Common myeloid progenitor, CD34-positive (primary cell): ENCODE results near the gene HIRIP3.

Experiments
- CTCF ChIA-PET: fragments of 350-600 bp; sonication (Branson Sonifier 250); formaldehyde crosslinking; loops from one replicate; lab custom pipeline; 2021; ENCODE audit warnings: antibody characterized with exemption; lab: Charles Lee
- POLR2A ChIA-PET: fragments of 350-600 bp; sonication (Branson Sonifier 250); formaldehyde crosslinking; loops from one replicate; lab custom pipeline; 2021; ENCODE audit warnings: antibody characterized with exemption; lab: Charles Lee
- DNase-seq, 3 donors: peaks; one replicate each; pipeline versions ENCODE4 v3.0.0 to v3.0.0-alpha.2; 2013
- H3K27ac ChIP-seq, 2 experiments: 1 replicate in 1 of 2; 2 replicates in 1 of 2; pipeline ENCODE4 v1.7.0; 2013; ENCODE audit warnings: inconsistent platforms in 2 of 2, low read length in 2 of 2, mild to moderate bottlenecking in 2 of 2, low read depth in 1 of 2, moderate library complexity in 1 of 2; ENCODE audit not compliant: severe bottlenecking in 2 of 2, insufficient read depth in 1 of 2, poor library complexity in 1 of 2
- H3K27me3 ChIP-seq, 5 experiments: replicated peaks in 2 of 5; 1 replicate in 3 of 5; 2 replicates in 2 of 5; pipeline versions ENCODE4 v1.6.1 to v1.7.0; 2013; ENCODE audit warnings: low read length in 4 of 5, mild to moderate bottlenecking in 2 of 5, moderate library complexity in 2 of 5, inconsistent platforms in 1 of 5; ENCODE audit not compliant: insufficient read depth in 5 of 5, control insufficient read depth in 4 of 5
- H3K36me3 ChIP-seq, 4 experiments: 1 replicate in 2 of 4; 2 replicates in 2 of 4; pipeline versions ENCODE4 v1.6.1 to v1.7.0; 2013; ENCODE audit warnings: low read length in 3 of 4, control low read depth in 1 of 4, mild to moderate bottlenecking in 1 of 4; ENCODE audit not compliant: control insufficient read depth in 4 of 4, insufficient read depth in 4 of 4
- H3K4me1 ChIP-seq, 4 experiments: 1 replicate in 3 of 4; 2 replicates in 1 of 4; pipeline versions ENCODE4 v1.6.1 to v1.7.1; 2013; ENCODE audit warnings: low read length in 3 of 4, mild to moderate bottlenecking in 3 of 4, control low read depth in 1 of 4, inconsistent platforms in 1 of 4, moderate library complexity in 1 of 4; ENCODE audit not compliant: control insufficient read depth in 4 of 4, insufficient read depth in 4 of 4; ENCODE audit errors: control extremely low read depth in 1 of 4
- H3K4me3 ChIP-seq, 7 experiments: 1 replicate in 4 of 7; 2 replicates in 3 of 7; pipeline versions ENCODE4 v1.5.1 to v1.7.0; 2013; ENCODE audit warnings: mild to moderate bottlenecking in 7 of 7, low read length in 6 of 7, moderate library complexity in 6 of 7, inconsistent platforms in 2 of 7, low read depth in 2 of 7, control low read depth in 1 of 7; ENCODE audit not compliant: insufficient read depth in 4 of 7, control insufficient read depth in 1 of 7; ENCODE audit errors: extremely low read depth in 1 of 7
- H3K9me3 ChIP-seq, 5 experiments: 1 replicate in 4 of 5; 2 replicates in 1 of 5; pipeline versions ENCODE4 v1.6.1 to v1.7.1; 2013; ENCODE audit warnings: low read length in 4 of 5, mild to moderate bottlenecking in 2 of 5, inconsistent platforms in 1 of 5, low read depth in 1 of 5, moderate library complexity in 1 of 5; ENCODE audit not compliant: control insufficient read depth in 4 of 5, insufficient read depth in 2 of 5; ENCODE audit errors: control extremely low read depth in 1 of 5
- WGBS: methylation state at CpG from one replicate; pipeline ENCODE4 v1.1.5; 2013; ENCODE audit not compliant: insufficient coverage; 5-methylcytosine and 5-hydroxymethylcytosine counted together

Gene HIRIP3

GRCh38 chr16:29972992-29973383, 22.4 kb downstream of the HIRIP3 start:
- DNase-seq = no peak
- peaks cover 13 to 40% (median 26%) of the 10 kb centered on the region in 4 experiments for H3K36me3 ChIP-seq
- no peak overlapping the region for H3K27ac ChIP-seq
- ChIA-PET POLR2A (interaction anchor here (0.9 to 2.7 kb wide), 6 partner anchors 10 to 94 kb away, joined by 3 to 7 read pairs (median 4); partner anchors contain the start of genes ALDOA and INO80E), CTCF (interaction anchor here (0.6 to 2.6 kb wide), 8 partner anchors 8 to 61 kb away, joined by 3 to 11 read pairs (median 3); partner anchors contain the start of genes INO80E and TMEM219)
- peaks cover 7 to 31% (median 26%) of the 10 kb centered on the region in 4 experiments for H3K4me1 ChIP-seq
- peak overlapping the region in 1 of 7 experiments; percentile 5 for H3K4me3 ChIP-seq
- no peaks in the 10 kb centered on the region for H3K27me3 ChIP-seq
- 74% methylated on average over 6 of the region's 6 CpGs for WGBS
- H3K9me3 ChIP-seq = no peaks in the 10 kb centered on the region

DNA sequence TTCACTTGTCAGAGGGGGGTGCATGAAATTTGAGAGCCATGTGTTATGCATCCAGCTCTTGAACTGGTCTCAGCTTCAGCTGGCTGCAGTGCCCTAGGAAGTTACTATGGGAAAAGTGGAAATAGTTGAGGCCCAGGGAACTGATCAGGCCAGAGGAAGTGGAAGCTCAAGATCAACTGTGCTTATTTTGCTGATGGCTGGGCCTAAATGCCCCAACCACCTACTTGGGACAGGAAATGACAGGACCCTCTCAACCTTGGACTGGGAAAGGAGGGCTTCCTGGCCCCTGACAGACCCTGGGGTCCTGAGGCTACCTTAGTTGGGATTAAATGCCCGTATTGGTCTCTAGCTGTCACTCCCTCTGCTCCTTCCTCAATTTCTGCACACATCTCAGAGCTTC, 22.9 kb downstream of the HIRIP3 start:
- no peak overlapping the region for H3K4me3 ChIP-seq
- CTCF ChIA-PET = interaction anchor here (1.0 to 2.6 kb wide), 5 partner anchors 10 to 61 kb away, joined by 3 to 11 read pairs (median 3); partner anchors contain the start of genes INO80E and TMEM219
- H3K27me3 ChIP-seq = no peaks in the 10 kb centered on the region
- POLR2A ChIA-PET = interaction anchor here (1.2 to 2.7 kb wide), 3 partner anchors 10 to 94 kb away, joined by 3 to 7 read pairs (median 4); no protein-coding TSS in a partner anchor
- H3K9me3 ChIP-seq = no peaks in the 10 kb centered on the region
- no peak overlapping the region for H3K27ac ChIP-seq
- H3K4me1 ChIP-seq = peaks cover 7 to 31% (median 26%) of the 10 kb centered on the region in 4 experiments
- peaks cover 13 to 38% (median 24%) of the 10 kb centered on the region in 4 experiments for H3K36me3 ChIP-seq
- DNase-seq = no peak
- WGBS = 80% methylated on average over 1 of the region's 1 CpG

DNA sequence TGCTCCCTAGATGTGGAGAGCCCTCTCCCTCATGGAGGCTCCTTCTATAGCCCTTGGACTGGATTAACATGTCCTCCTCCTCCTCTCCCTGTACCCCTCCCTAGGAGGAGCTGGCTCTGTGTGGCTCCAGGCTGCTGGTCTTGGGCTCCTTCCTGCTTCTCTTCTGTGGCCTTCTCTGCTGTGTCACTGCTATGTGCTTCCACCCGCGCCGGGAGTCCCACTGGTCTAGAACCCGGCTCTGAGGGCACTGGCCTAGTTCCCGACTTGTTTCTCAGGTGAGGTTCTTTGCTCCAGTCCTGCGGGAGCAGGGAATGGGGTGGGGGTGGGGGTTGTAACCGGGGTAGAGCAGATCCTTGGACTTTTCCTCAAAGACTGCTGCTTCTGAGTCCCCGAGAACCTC, 24.1 kb downstream of the HIRIP3 start:
- Histone ChIP-seq H3K27me3 (no peaks in the 10 kb centered on the region), H3K4me1 (peaks cover 7 to 27% (median 21%) of the 10 kb centered on the region in 4 experiments), H3K36me3 (peaks cover 13 to 34% (median 24%) of the 10 kb centered on the region in 4 experiments), H3K4me3 (no peak overlapping the region), H3K27ac (no peak overlapping the region), H3K9me3 (no peaks in the 10 kb centered on the region)
- DNase-seq = no peak
- 100% methylated on average over 4 of the region's 8 CpGs for WGBS
- ChIA-PET CTCF (interaction anchor here (0.7 to 2.6 kb wide), 2 partner anchors 9 to 21 kb away, joined by 3 to 11 read pairs; partner anchors contain the start of gene TMEM219), POLR2A (interaction anchor here (0.6 kb wide), 1 partner anchor 62 kb away, joined by 3 read pairs; no protein-coding TSS in a partner anchor)

DNA sequence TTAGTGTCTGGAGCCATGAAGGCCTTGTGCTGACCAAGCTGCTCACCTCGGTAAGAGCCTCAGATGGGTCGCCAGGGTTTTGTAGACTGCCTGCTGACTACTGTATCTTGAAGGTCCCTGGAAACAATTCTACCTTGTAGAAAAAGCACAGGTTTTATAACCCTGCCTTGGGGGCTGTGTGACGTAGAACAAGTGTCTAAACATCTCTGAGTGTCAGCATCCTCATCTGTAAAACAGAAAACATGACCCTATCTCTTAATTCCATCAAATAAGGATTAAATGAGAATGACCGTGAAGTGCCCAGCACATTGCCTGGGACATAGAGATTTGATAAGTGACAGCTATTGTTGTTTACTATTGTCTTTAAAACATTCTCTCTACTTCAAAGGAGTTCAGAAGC, 27.2 kb downstream of the HIRIP3 start:
- peaks cover 0 to 2% (median under 1%) of the 10 kb centered on the region in 4 experiments for H3K4me1 ChIP-seq
- no peaks in the 10 kb centered on the region for H3K9me3 ChIP-seq
- H3K27me3 ChIP-seq = no peaks in the 10 kb centered on the region
- H3K4me3 ChIP-seq = no peak overlapping the region
- H3K36me3 ChIP-seq = peaks cover 13 to 36% (median 24%) of the 10 kb centered on the region in 4 experiments
- no peak overlapping the region for H3K27ac ChIP-seq
- whole genome bisulfite sequencing = 93% methylated on average over 3 of the region's 4 CpGs
- POLR2A ChIA-PET = interaction anchor here (0.7 kb wide), 1 partner anchor 8 kb away, joined by 4 read pairs; no protein-coding TSS in a partner anchor
- no peak for DNase-seq
- CTCF ChIA-PET = no interaction called here

GRCh38 chr16:29963021-29963743, 32.2 kb downstream of the HIRIP3 start:
- Histone ChIP-seq H3K36me3 (peaks cover 2 to 10% (median 5%) of the 10 kb centered on the region in 4 experiments), H3K4me1 (peaks cover 7 to 19% (median 15%) of the 10 kb centered on the region in 4 experiments), H3K9me3 (no peaks in the 10 kb centered on the region), H3K4me3 (peak overlapping the region in 5 of 7 experiments; percentile 73 to 91 (median 88)), H3K27me3 (no peaks in the 10 kb centered on the region), H3K27ac (peak overlapping the region in 1 of 2 experiments; percentile 82)
- ChIA-PET CTCF (interaction anchor here (0.7 to 1.9 kb wide), 3 partner anchors 9 to 42 kb away, joined by 3 to 12 read pairs (median 11); partner anchors contain the start of genes KCTD13 and TAOK2), POLR2A (interaction anchor here (0.6 to 1.1 kb wide), 3 partner anchors 10 to 46 kb away, joined by 4 to 7 read pairs (median 5); partner anchors contain the start of genes KCTD13 and TAOK2)
- WGBS = 94% methylated on average over 12 of the region's 14 CpGs
- no peak for DNase-seq

DNA sequence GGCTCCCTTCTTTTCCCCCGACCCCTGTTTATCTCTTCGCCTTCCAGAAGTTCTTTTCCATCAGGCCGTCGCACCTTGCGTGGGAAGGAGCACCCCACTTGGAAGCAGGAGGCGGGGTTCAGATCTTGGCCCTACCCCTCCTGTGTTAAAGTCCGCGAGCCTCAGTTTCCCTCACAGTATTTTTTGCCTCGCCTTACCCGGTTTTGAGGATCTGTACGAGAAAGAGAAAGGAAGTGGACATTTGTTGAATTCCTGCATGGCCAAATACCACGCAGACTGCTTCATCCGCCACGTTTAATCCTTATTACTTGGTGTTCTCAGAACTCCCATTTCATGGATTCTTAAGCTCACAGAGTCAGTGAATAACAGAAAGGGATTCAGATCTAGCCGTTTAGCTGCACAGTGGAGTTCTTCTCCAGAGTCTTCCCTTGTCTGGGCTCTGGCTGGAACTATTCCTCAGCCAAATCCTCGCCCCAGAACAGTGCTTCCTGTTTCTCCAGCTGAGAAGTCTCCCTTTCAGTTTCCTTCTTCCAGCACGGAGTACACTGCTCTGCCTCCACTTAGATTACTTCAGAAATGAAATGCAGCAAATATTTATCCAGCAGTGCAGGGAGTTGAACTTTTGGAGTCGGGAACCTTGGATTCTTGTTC, 32.9 kb downstream of the HIRIP3 start:
- H3K9me3 ChIP-seq = no peaks in the 10 kb centered on the region
- H3K36me3 ChIP-seq = peaks cover 0 to 5% (median 0%) of the 10 kb centered on the region in 4 experiments
- peak overlapping the region; percentile 62 to 91 (median 82) for H3K4me3 ChIP-seq
- H3K4me1 ChIP-seq = peaks cover 7 to 19% (median 15%) of the 10 kb centered on the region in 4 experiments
- peak overlapping the region; percentile 66 to 82 for H3K27ac ChIP-seq
- ChIA-PET CTCF (interaction anchor here (0.6 to 1.9 kb wide), 7 partner anchors 10 to 114 kb away, joined by 3 to 12 read pairs (median 4); partner anchors contain the start of genes KCTD13 and TAOK2), POLR2A (interaction anchor here (0.6 to 1.1 kb wide), 5 partner anchors 11 to 61 kb away, joined by 3 to 7 read pairs (median 4); partner anchors contain the start of genes KCTD13 and TAOK2)
- 13% methylated on average over 13 of the region's 18 CpGs for WGBS
- H3K27me3 ChIP-seq = no peaks in the 10 kb centered on the region
- DNase-seq = peak in 2 of 3 donors; percentile 30 to 35
